Neuronal stem cell (in vitro differentiated cells): ENCODE results near the gene DMGDH.

Experiments
- DNase-seq: peaks from one replicate; pipeline ENCODE4 v3.0.0-alpha.2; 2013; ENCODE audit warnings: low spot score
- H2AFZ ChIP-seq: one replicate; pipeline ENCODE4 v1.6.1; 2013; ENCODE audit warnings: mild to moderate bottlenecking, low read length, inconsistent platforms
- H2AK5ac ChIP-seq: 2 replicates; pipeline ENCODE4 v1.6.1; 2013; ENCODE audit warnings: low read depth, mild to moderate bottlenecking, inconsistent platforms, low read length, moderate library complexity, mixed read lengths
- H2BK120ac ChIP-seq: 2 replicates; pipeline ENCODE4 v1.6.1; 2013; ENCODE audit warnings: low read depth, mild to moderate bottlenecking, inconsistent platforms, low read length, moderate library complexity, mixed read lengths
- H2BK12ac ChIP-seq: one replicate; pipeline ENCODE4 v1.6.1; 2013; ENCODE audit warnings: low read length, inconsistent platforms
- H2BK15ac ChIP-seq: 2 replicates; pipeline ENCODE4 v1.6.1; 2013; ENCODE audit warnings: mild to moderate bottlenecking, low read length, inconsistent platforms, mixed read lengths
- H2BK5ac ChIP-seq: one replicate; pipeline ENCODE4 v1.6.1; 2013; ENCODE audit warnings: inconsistent platforms, mild to moderate bottlenecking, low read length, moderate library complexity
- H3K14ac ChIP-seq: one replicate; pipeline ENCODE4 v1.6.1; 2013; ENCODE audit warnings: low read length, inconsistent platforms
- H3K18ac ChIP-seq: 2 replicates; pipeline ENCODE4 v1.6.1; 2013; ENCODE audit warnings: low read length, inconsistent platforms
- H3K23ac ChIP-seq: 2 replicates; pipeline ENCODE4 v1.6.1; 2013; ENCODE audit warnings: low read depth, mild to moderate bottlenecking, mixed read lengths, low read length, inconsistent platforms; ENCODE audit not compliant: poor library complexity
- H3K27ac ChIP-seq: replicated peaks from 3 replicates; pipeline ENCODE4 v1.5.1; 2013; ENCODE audit warnings: low read length, inconsistent platforms
- H3K27me3 ChIP-seq, 3 experiments: 2 replicates each; pipeline ENCODE4 v1.6.1; 2013; ENCODE audit warnings: low read length in 3 of 3, mild to moderate bottlenecking in 2 of 3, inconsistent platforms in 1 of 3, low read depth in 1 of 3, mixed read lengths in 1 of 3, moderate library complexity in 1 of 3; ENCODE audit not compliant: control insufficient read depth in 3 of 3, insufficient read depth in 3 of 3
- H3K36me3 ChIP-seq, 2 donors: replicated peaks in 1 of 2; 2 replicates each; pipeline ENCODE4 v1.6.1; 2013; ENCODE audit warnings: low read length in 2 of 2; ENCODE audit not compliant: control insufficient read depth in 2 of 2, insufficient read depth in 2 of 2
- H3K4ac ChIP-seq: 2 replicates; pipeline ENCODE4 v1.6.1; 2013; ENCODE audit warnings: inconsistent platforms, mild to moderate bottlenecking, low read length, moderate library complexity
- H3K4me1 ChIP-seq, 2 donors: 1 replicate in 1 of 2; 2 replicates in 1 of 2; pipeline ENCODE4 v1.6.1; 2013; ENCODE audit warnings: low read length in 2 of 2, low read depth in 1 of 2; ENCODE audit not compliant: control insufficient read depth in 2 of 2, insufficient read depth in 1 of 2
- H3K4me2 ChIP-seq: one replicate; pipeline ENCODE4 v1.6.1; 2013; ENCODE audit warnings: mild to moderate bottlenecking, low read length, inconsistent platforms; ENCODE audit not compliant: insufficient read depth, poor library complexity, severe bottlenecking
- H3K4me3 ChIP-seq, 2 donors: 2 replicates each; pipeline ENCODE4 v1.5.1; 2013; ENCODE audit warnings: low read length in 2 of 2, mild to moderate bottlenecking in 2 of 2, inconsistent platforms in 1 of 2, moderate library complexity in 1 of 2
- H3K79me1 ChIP-seq: one replicate; pipeline ENCODE4 v1.6.1; 2013; ENCODE audit warnings: low read depth, mild to moderate bottlenecking, inconsistent platforms, low read length, moderate library complexity
- H3K9ac ChIP-seq: one replicate; pipeline ENCODE4 v1.6.1; 2013; ENCODE audit warnings: mild to moderate bottlenecking, low read depth, low read length, inconsistent platforms; ENCODE audit not compliant: poor library complexity
- H3K9me3 ChIP-seq, 2 donors: replicated peaks in 1 of 2; 2 replicates each; pipeline versions ENCODE3 to v1.6.1; 2013; ENCODE audit warnings: low read length in 2 of 2, mild to moderate bottlenecking in 2 of 2, inconsistent platforms in 1 of 2, low read depth in 1 of 2, mixed read lengths in 1 of 2, moderate library complexity in 1 of 2; ENCODE audit not compliant: control insufficient read depth in 2 of 2, insufficient read depth in 1 of 2
- H4K8ac ChIP-seq: one replicate; pipeline ENCODE4 v1.6.1; 2013; ENCODE audit warnings: low read depth, mild to moderate bottlenecking, inconsistent platforms, low read length, moderate library complexity
- H4K91ac ChIP-seq: one replicate; pipeline ENCODE4 v1.6.1; 2013; ENCODE audit warnings: low read length, low read depth, mild to moderate bottlenecking, inconsistent platforms; ENCODE audit not compliant: poor library complexity
- WGBS, 2 donors: extraction: QIAGEN DNeasy Blood & Tissue Kit; methylation state at CpG; one replicate each; pipeline ENCODE4 v1.1.7; 2013; ENCODE audit warnings: missing lambda C conversion rate in 2 of 2, mixed read lengths in 1 of 2; ENCODE audit not compliant: insufficient read length in 2 of 2, insufficient replicate concordance in 1 of 2; ENCODE audit errors: extremely low coverage in 2 of 2; 5-methylcytosine and 5-hydroxymethylcytosine counted together

Gene DMGDH

GRCh38 chr5:79070350-79070667 lies 835 bp upstream of the DMGDH start:
- H2BK15ac ChIP-seq: no peak overlapping the region
- no peak for DNase-seq
- WGBS, 2 donors: no CpG with 5 or more reads among the region's 9 CpGs
- no peak overlapping the region for H3K14ac ChIP-seq
- H3K4ac ChIP-seq: no peak overlapping the region
- peak overlapping the region; percentile 81 for H3K23ac ChIP-seq
- H3K27me3 ChIP-seq: no peaks in the 10 kb centered on the region
- no peak overlapping the region for H2AK5ac ChIP-seq
- H3K79me1 ChIP-seq: no peaks in the 10 kb centered on the region
- no peak overlapping the region for H3K27ac ChIP-seq
- no peak overlapping the region for H3K4me2 ChIP-seq
- peak overlapping the region; percentile 77 for H3K18ac ChIP-seq
- no peaks in the 10 kb centered on the region for H3K36me3 ChIP-seq
- no peak overlapping the region for H3K9ac ChIP-seq
- no peak overlapping the region for H2AFZ ChIP-seq
- H3K4me1 ChIP-seq: no peaks in the 10 kb centered on the region
- no peak overlapping the region for H2BK12ac ChIP-seq
- H4K91ac ChIP-seq: no peak overlapping the region
- peak overlapping the region in 1 of 2 donors; percentile 29 for H3K4me3 ChIP-seq
- H2BK5ac ChIP-seq: peak overlapping the region; percentile 20
- no peak overlapping the region for H2BK120ac ChIP-seq
- no peak overlapping the region for H4K8ac ChIP-seq
- peaks cover 0 to 7% of the 10 kb centered on the region in 2 donors for H3K9me3 ChIP-seq

GRCh38 chr5:79062436-79062835 lies 7.0 kb downstream of the DMGDH start:
- H3K9me3 ChIP-seq: no peaks in the 10 kb centered on the region
- H3K23ac ChIP-seq: no peak overlapping the region

GRCh38 chr5:79059674-79060073 lies 9.8 kb downstream of the DMGDH start:
- no peak overlapping the region for H4K8ac ChIP-seq
- no peak overlapping the region for H2AK5ac ChIP-seq
- H3K18ac ChIP-seq: no peak overlapping the region
- no peak overlapping the region for H3K23ac ChIP-seq
- no peaks in the 10 kb centered on the region for H3K79me1 ChIP-seq
- DNase-seq: no peak
- no peak overlapping the region for H3K27ac ChIP-seq
- no peak overlapping the region for H3K4me2 ChIP-seq
- no peak overlapping the region for H3K9ac ChIP-seq
- H3K4me1 ChIP-seq: peaks cover 2 to 6% of the 10 kb centered on the region in 2 donors
- no peak overlapping the region for H2BK12ac ChIP-seq
- no peak overlapping the region for H3K4me3 ChIP-seq
- peaks cover 0 to 10% (median 0%) of the 10 kb centered on the region in 3 experiments for H3K27me3 ChIP-seq
- no peak overlapping the region for H2AFZ ChIP-seq
- H3K4ac ChIP-seq: no peak overlapping the region
- WGBS, 2 donors: no CpG with 5 or more reads among the region's 4 CpGs
- H3K36me3 ChIP-seq: no peaks in the 10 kb centered on the region
- H4K91ac ChIP-seq: no peak overlapping the region
- H2BK120ac ChIP-seq: no peak overlapping the region
- H3K9me3 ChIP-seq: no peaks in the 10 kb centered on the region
- H3K14ac ChIP-seq: no peak overlapping the region
- no peak overlapping the region for H2BK15ac ChIP-seq
- no peak overlapping the region for H2BK5ac ChIP-seq

More at GRCh38 chr5:79062436-79062835, 7.0 kb downstream of the DMGDH start:
- Histone ChIP-seq H2BK5ac (no peak overlapping the region), H4K91ac (no peak overlapping the region), H3K14ac (no peak overlapping the region), H3K4me3 (no peak overlapping the region), H3K27me3 (peaks cover 0 to 10% (median 0%) of the 10 kb centered on the region in 3 experiments), H3K27ac (no peak overlapping the region), H4K8ac (no peak overlapping the region), H2BK120ac (no peak overlapping the region), H2BK12ac (no peak overlapping the region), H2AFZ (no peak overlapping the region), H3K18ac (no peak overlapping the region), H2BK15ac (no peak overlapping the region), H3K4me2 (no peak overlapping the region), H3K9ac (no peak overlapping the region), H3K36me3 (no peaks in the 10 kb centered on the region), H2AK5ac (no peak overlapping the region), H3K4me1 (no peaks in the 10 kb centered on the region), H3K79me1 (no peaks in the 10 kb centered on the region), H3K4ac (no peak overlapping the region)
- no peak for DNase-seq
- no CpG with 5 or more reads among the region's 3 CpGs for WGBS, 2 donors

- H2BK15ac ChIP-seq: no peak overlapping the region
- H2AK5ac ChIP-seq: no peak overlapping the region
- no peak overlapping the region for H3K9ac ChIP-seq
- H3K9me3 ChIP-seq: peaks cover 3 to 7% of the 10 kb centered on the region in 2 donors
- peaks cover 6 to 8% of the 10 kb centered on the region in 2 donors for H3K4me1 ChIP-seq
- no peak overlapping the region for H2AFZ ChIP-seq
- H3K27ac ChIP-seq: no peak overlapping the region
- H3K4me3 ChIP-seq: no peak overlapping the region
- H3K4ac ChIP-seq: no peak overlapping the region
- H2BK120ac ChIP-seq: no peak overlapping the region
- H2BK5ac ChIP-seq: no peak overlapping the region
- H3K36me3 ChIP-seq: no peaks in the 10 kb centered on the region
- H3K23ac ChIP-seq: no peak overlapping the region
- no peaks in the 10 kb centered on the region for H3K79me1 ChIP-seq
- no peak for DNase-seq
- H2BK12ac ChIP-seq: no peak overlapping the region
- H3K4me2 ChIP-seq: no peak overlapping the region
- no peak overlapping the region for H3K14ac ChIP-seq
- H4K91ac ChIP-seq: no peak overlapping the region
- H3K18ac ChIP-seq: no peak overlapping the region
- H3K27me3 ChIP-seq: peaks cover 0 to 5% (median 0%) of the 10 kb centered on the region in 3 experiments
- H4K8ac ChIP-seq: no peak overlapping the region
These were observed 12.6 kb downstream of the DMGDH start for GRCh38 chr5:79056847-79057246.
